ENCODE results near the gene UBTD2.

UBTD2 gene

DNA sequence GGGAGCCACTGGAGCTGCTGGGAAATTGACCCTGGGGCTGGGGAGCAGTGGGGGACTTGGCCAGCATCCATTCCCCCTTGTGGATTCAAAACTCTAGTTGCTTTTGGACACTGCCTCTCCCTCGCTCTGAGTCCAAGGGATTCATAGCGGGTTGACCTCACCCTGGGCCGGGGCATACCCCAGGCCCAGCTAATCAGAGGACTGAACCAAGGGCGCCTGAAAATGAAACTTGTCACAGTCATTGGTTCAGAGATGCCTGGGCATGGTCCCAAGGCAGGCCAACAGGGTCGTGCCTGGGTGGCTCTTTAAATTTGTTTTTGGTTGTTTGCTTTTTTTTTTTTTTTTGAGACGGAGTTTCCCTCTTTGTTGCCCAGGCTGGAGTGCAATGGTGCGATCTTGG lies 118.1 kb downstream of the UBTD2 start:
- Histone ChIP-seq H3K4me3 (ENCODE audit: low read length) (no peak overlapping the region), H3K36me3 (replicated peaks; ENCODE audit: insufficient read depth, low read length) (no peaks in the 10 kb centered on the region; the same call in 1 of the 2 replicates), H3K79me2 (ENCODE audit: low read length) (peaks cover 95% of the 10 kb centered on the region), H3K27ac (ENCODE audit: low read length) (no peak overlapping the region), H2AFZ (ENCODE audit: low read length) (no peak overlapping the region), H3K27me3 (replicated peaks; ENCODE audit: insufficient read depth, low read length) (no peaks in the 10 kb centered on the region), H3K4me1 (ENCODE audit: low read length) (no peaks in the 10 kb centered on the region), H3K4me2 (ENCODE audit: low read depth, low read length) (no peak overlapping the region), H3K9me3 (replicated peaks; ENCODE audit: insufficient read depth, low read length) (no peaks in the 10 kb centered on the region), H3K9me2 (replicated peaks; ENCODE audit: insufficient read depth, low read length) (no peaks in the 10 kb centered on the region), H3F3A (ENCODE audit: insufficient read depth, low read length) (no peaks in the 10 kb centered on the region), H3K9ac (ENCODE audit: low read length) (no peak overlapping the region), H4K20me1 (ENCODE audit: insufficient read depth, low read length) (0 out of 2 replicates have a peak, but pooled peaks cover 6% of the 10 kb centered on the region)
- DNase-seq, result no peak
- TF ChIP-seq EZH2 (optimal IDR thresholded peaks at IDR 0.05; ENCODE audit: low read depth, low read length), result no peak
- TF ChIP-seq, protein P1, sequence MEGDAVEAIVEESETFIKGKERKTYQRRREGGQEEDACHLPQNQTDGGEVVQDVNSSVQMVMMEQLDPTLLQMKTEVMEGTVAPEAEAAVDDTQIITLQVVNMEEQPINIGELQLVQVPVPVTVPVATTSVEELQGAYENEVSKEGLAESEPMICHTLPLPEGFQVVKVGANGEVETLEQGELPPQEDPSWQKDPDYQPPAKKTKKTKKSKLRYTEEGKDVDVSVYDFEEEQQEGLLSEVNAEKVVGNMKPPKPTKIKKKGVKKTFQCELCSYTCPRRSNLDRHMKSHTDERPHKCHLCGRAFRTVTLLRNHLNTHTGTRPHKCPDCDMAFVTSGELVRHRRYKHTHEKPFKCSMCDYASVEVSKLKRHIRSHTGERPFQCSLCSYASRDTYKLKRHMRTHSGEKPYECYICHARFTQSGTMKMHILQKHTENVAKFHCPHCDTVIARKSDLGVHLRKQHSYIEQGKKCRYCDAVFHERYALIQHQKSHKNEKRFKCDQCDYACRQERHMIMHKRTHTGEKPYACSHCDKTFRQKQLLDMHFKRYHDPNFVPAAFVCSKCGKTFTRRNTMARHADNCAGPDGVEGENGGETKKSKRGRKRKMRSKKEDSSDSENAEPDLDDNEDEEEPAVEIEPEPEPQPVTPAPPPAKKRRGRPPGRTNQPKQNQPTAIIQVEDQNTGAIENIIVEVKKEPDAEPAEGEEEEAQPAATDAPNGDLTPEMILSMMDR (IDR thresholded peaks at IDR 0.05; ENCODE audit: low read length), result no peak
- TF ChIP-seq EZH2phosphoT487 (IDR thresholded peaks at IDR 0.05; ENCODE audit: low read length), result no peak

DNA sequence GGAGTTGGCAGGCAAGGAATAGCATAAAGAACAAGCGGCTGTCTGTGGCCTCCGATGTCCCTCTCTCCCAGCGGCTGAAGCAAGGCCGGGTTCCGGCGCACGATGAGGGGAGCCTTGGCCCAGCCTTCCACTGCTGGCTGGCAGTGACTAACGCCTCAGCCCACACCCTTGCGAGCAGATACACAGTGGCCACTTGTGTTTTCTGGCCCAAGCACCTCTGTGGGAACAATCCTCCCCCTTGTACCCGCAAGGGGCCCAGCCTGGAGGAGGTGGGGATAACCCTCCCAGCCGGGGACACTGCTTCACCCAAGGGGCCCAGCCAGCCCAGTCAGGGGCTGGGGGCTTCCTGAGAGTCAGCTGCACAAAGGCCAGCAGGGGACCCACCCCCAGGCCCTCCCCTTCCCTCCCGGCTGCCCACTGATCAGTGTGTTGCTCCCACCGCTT lies 118.8 kb downstream of the UBTD2 start:
- H3K9me3 ChIP-seq (replicated peaks; ENCODE audit: insufficient read depth, low read length), result no peaks in the 10 kb centered on the region
- no peaks in the 10 kb centered on the region; the same call in 1 of the 2 replicates for H3K36me3 ChIP-seq (replicated peaks; ENCODE audit: insufficient read depth, low read length)
- no peak overlapping the region for H2AFZ ChIP-seq (ENCODE audit: low read length)
- no peaks in the 10 kb centered on the region for H3K9me2 ChIP-seq (replicated peaks; ENCODE audit: insufficient read depth, low read length)
- no peak overlapping the region for H3K4me2 ChIP-seq (ENCODE audit: low read depth, low read length)
- H3K27me3 ChIP-seq (replicated peaks; ENCODE audit: insufficient read depth, low read length), result no peaks in the 10 kb centered on the region
- H3F3A ChIP-seq (ENCODE audit: insufficient read depth, low read length), result no peaks in the 10 kb centered on the region
- no peaks in the 10 kb centered on the region for H3K4me1 ChIP-seq (ENCODE audit: low read length)
- TF ChIP-seq, protein P1 (IDR thresholded peaks at IDR 0.05; ENCODE audit: low read length), result no peak
- peaks cover 95% of the 10 kb centered on the region for H3K79me2 ChIP-seq (ENCODE audit: low read length)
- no peak overlapping the region for H3K27ac ChIP-seq (ENCODE audit: low read length)
- H4K20me1 ChIP-seq (ENCODE audit: insufficient read depth, low read length), result 0 out of 2 replicates have a peak, but pooled peaks cover 6% of the 10 kb centered on the region
- DNase-seq, result no peak
- no peak overlapping the region for H3K9ac ChIP-seq (ENCODE audit: low read length)
- H3K4me3 ChIP-seq (ENCODE audit: low read length), result no peak overlapping the region

DNA sequence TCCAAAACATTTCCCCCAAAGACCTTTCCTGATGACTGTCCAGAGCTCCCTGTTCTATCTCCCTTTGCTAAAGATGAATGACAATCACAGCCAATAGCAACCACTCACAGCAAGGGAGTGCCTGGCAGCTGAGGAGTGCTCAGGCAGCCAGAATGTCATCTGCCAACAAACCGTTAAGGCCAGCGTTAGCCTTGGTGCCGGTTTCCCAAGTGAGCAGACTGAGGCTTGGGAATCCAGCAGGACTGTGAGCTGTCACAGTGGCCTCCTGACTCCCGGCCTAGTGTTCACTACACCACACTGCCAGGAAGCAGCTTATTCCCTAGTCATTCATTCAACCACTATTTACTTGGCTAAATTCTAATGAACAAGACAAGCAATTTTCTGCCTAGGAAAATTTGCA lies 120.2 kb downstream of the UBTD2 start:
- Histone ChIP-seq H3K4me3 (ENCODE audit: low read length) (no peak overlapping the region), H3K9me2 (replicated peaks; ENCODE audit: insufficient read depth, low read length) (no peaks in the 10 kb centered on the region), H2AFZ (ENCODE audit: low read length) (no peak overlapping the region), H3K79me2 (ENCODE audit: low read length) (peaks cover 93% of the 10 kb centered on the region), H3K9me3 (replicated peaks; ENCODE audit: insufficient read depth, low read length) (no peaks in the 10 kb centered on the region), H3K4me2 (ENCODE audit: low read depth, low read length) (no peak overlapping the region), H3F3A (ENCODE audit: insufficient read depth, low read length) (no peaks in the 10 kb centered on the region), H3K36me3 (replicated peaks; ENCODE audit: insufficient read depth, low read length) (no peaks in the 10 kb centered on the region; the same call in 1 of the 2 replicates), H3K27me3 (replicated peaks; ENCODE audit: insufficient read depth, low read length) (no peaks in the 10 kb centered on the region), H3K27ac (ENCODE audit: low read length) (no peak overlapping the region), H3K9ac (ENCODE audit: low read length) (no peak overlapping the region), H3K4me1 (ENCODE audit: low read length) (no peaks in the 10 kb centered on the region), H4K20me1 (ENCODE audit: insufficient read depth, low read length) (0 out of 2 replicates have a peak, but pooled peaks cover 6% of the 10 kb centered on the region)
- no peak for DNase-seq
- TF ChIP-seq EZH2phosphoT487 (IDR thresholded peaks at IDR 0.05; ENCODE audit: low read length) (no peak), EZH2 (optimal IDR thresholded peaks at IDR 0.05; ENCODE audit: low read depth, low read length) (no peak)
- TF ChIP-seq, protein P1 (IDR thresholded peaks at IDR 0.05; ENCODE audit: low read length), result no peak

Measured in MM.1S (cell line).